Left lung (tissue), 10 donors: ENCODE data around the gene NADK. TPM values are rescaled to one million over a fixed set of nuclear protein-coding genes. Genes with fewer than 3 reads are reported as not detected.
A peak's percentile ranks its signal among the peaks of the same experiment; 100 is the strongest.

Source experiments
- ATAC-seq: fragments of 200-7000 bp; cut with Tn5 transposase; one replicate; pipeline ENCODE4 v1.9.1; 2020; ENCODE audit warnings: moderate library complexity
- DNase-seq, 4 donors: peaks; one replicate each; pipeline ENCODE4 v3.0.0-alpha.2; 2013 to 2020
- H3K27ac ChIP-seq, 2 donors: fragments of 200-600 bp; sonication (generic) in 1 of 2; one replicate each; pipeline versions ENCODE4 v1.5.0 to v1.8.0; 2020 to 2021
- H3K27me3 ChIP-seq, 2 donors: fragments of 200-600 bp; sonication (generic) in 1 of 2; one replicate each; pipeline versions ENCODE4 v1.5.0 to v1.8.0; 2020 to 2021
- H3K36me3 ChIP-seq, 2 donors: fragments of 200-600 bp; sonication (generic) in 1 of 2; one replicate each; pipeline versions ENCODE4 v1.5.0 to v1.8.0; 2020 to 2021
- H3K4me1 ChIP-seq, 2 donors: fragments of 200-600 bp; one replicate each; pipeline ENCODE4 v1.8.0; 2021
- H3K4me3 ChIP-seq, 2 donors: fragments of 200-600 bp; sonication (generic) in 1 of 2; one replicate each; pipeline versions ENCODE4 v1.5.0 to v1.8.0; 2020 to 2021; ENCODE audit warnings: mild to moderate bottlenecking in 1 of 2
- H3K9me3 ChIP-seq, 2 donors: fragments of 200-600 bp; sonication (generic) in 1 of 2; one replicate each; pipeline versions ENCODE4 v1.5.0 to v1.8.0; 2020 to 2021
- intact Hi-C, 2 donors: fragments of 100-400 bp; cut with DNase I; formaldehyde crosslinking; loops; one replicate each; pipeline versions ENCODE4 v1.11.2 to v1.14.2; 2022
- polyA plus RNA-seq, 6 donors: library from polyadenylated mRNA; unstranded; fragments of 120-200 nt; gene quantifications; one replicate each; pipeline ENCODE4 v1.2.1, GENCODE V29; 2013; ENCODE audit not compliant: insufficient read length in 6 of 6
- total RNA-seq, 2 donors: library from RNA; stranded (reverse); fragmentation: NEBNext Ultra II Directional; extraction: Animal tissue kit (Norgen Biotek cat#: 25700); gene quantifications; one replicate each; pipeline ENCODE4 v1.2.1, GENCODE V29; 2021
- TF ChIP-seq, protein P1 (sequence below), 2 donors: fragments of 200-600 bp; sonication (generic) in 1 of 2; IDR thresholded peaks; one replicate each; pipeline versions ENCODE4 v1.5.0 to v1.8.0; 2021; ENCODE audit warnings: antibody characterized with exemption in 2 of 2
- donor health status: DM: no; HTN: yes; CAD: no.
- donor health status: DM: no; HTN: no; CAD: no.

Gene NADK
- total and polyA plus RNA-seq, 8 donors, result 37.2 to 126 (median 45.6) TPM

DNA sequence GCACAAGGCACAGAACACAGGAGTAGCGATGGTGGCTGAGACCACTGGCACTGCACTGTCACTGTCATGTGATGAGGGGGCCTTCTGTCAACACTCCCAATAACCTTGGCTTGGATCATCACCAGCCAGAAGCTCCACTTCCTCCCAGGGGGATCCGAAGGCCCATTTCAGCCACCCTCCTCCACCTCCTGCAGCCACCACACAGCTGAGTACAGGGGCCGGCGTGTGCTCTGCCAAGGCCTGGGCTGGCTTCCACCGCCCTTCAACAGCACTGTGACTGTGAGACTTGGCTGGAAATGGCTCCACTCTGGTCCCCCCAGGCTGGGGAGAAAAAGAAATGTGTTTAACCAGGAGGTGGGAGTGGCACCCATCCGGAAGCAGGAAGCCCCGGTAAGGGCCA, 9.9 kb upstream of the NADK start:
- TF ChIP-seq, protein P1, sequence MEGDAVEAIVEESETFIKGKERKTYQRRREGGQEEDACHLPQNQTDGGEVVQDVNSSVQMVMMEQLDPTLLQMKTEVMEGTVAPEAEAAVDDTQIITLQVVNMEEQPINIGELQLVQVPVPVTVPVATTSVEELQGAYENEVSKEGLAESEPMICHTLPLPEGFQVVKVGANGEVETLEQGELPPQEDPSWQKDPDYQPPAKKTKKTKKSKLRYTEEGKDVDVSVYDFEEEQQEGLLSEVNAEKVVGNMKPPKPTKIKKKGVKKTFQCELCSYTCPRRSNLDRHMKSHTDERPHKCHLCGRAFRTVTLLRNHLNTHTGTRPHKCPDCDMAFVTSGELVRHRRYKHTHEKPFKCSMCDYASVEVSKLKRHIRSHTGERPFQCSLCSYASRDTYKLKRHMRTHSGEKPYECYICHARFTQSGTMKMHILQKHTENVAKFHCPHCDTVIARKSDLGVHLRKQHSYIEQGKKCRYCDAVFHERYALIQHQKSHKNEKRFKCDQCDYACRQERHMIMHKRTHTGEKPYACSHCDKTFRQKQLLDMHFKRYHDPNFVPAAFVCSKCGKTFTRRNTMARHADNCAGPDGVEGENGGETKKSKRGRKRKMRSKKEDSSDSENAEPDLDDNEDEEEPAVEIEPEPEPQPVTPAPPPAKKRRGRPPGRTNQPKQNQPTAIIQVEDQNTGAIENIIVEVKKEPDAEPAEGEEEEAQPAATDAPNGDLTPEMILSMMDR (IDR thresholded peaks at IDR 0.05), result no peak
- H3K36me3 ChIP-seq, result peaks cover 9 to 87% of the 10 kb centered on the region in 2 donors
- peak overlapping the region in 1 of 2 donors; percentile 37 for H3K27ac ChIP-seq
- no peak overlapping the region for H3K4me3 ChIP-seq
- intact Hi-C loops, result no loop called here
- H3K4me1 ChIP-seq, result peaks cover 5 to 11% of the 10 kb centered on the region in 2 donors
- no peaks in the 10 kb centered on the region for H3K9me3 ChIP-seq
- ATAC-seq (no peak), DNase-seq (no peak)
- H3K27me3 ChIP-seq, result no peaks in the 10 kb centered on the region

DNA sequence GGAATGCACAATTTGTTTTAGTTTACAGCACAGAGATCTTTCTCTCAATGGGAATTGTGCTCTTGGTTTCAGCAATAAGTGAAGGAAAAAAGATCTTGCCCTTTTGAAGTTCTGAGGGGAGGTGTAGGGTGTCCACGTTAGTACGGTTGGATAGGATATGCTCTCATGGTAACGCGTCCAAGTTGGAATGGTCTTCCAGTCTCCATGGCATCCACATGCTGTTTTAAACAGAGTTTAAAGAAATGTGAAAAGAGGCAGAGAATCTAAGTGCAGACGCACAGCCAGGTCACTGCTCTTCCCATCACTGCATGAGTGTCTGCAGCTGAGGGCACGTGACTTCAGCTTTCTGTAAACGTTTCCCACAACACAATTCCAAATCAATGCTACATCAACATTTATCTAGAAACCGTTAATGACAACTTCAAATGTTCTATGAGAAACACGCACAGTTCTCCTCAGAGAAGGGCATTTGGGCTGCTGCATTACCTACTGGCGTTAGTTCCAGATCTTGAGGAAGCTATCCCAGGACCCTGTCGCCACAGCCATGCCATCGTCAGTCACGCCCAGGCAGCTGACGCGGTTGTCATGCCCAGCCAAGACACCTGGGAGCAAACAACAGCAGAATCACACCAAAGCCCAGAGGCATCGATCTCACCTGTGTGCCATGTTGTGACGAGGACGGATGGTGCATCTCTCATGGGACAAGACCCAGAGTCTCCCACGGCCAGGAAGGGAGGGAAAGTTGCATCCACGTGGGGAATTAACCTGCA, 8.8 kb upstream of the NADK start:
- TF ChIP-seq, protein P1 (IDR thresholded peaks at IDR 0.05), result no peak
- no peaks in the 10 kb centered on the region for H3K27me3 ChIP-seq
- H3K4me1 ChIP-seq, result peaks cover 14 to 22% of the 10 kb centered on the region in 2 donors
- H3K27ac ChIP-seq, result no peak overlapping the region
- ATAC-seq (no peak), DNase-seq (no peak)
- H3K9me3 ChIP-seq, result no peaks in the 10 kb centered on the region
- H3K36me3 ChIP-seq, result peaks cover 9 to 76% of the 10 kb centered on the region in 2 donors
- H3K4me3 ChIP-seq, result no peak overlapping the region
- intact Hi-C loops, result no loop called here

DNA sequence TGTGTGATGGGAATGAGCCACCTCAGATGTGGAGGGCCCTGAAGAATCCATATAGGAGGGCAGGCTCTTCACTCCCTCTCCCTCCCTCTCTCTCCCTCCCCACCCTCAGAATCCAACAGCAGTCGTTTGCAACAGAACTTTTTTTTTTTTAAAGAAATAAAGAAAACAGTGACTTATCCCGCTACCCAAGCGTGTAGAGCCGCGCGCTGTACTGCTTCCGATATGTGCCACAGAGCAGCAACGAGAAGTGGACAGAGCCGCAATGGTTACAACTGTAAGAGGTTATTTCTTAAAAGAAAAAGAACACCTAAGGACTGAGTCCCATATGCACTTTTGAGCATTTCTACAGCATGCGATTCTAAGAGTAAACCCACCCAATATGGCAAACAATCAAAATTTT, 7.4 kb upstream of the NADK start:
- no peaks in the 10 kb centered on the region for H3K9me3 ChIP-seq
- intact Hi-C loops, result no loop called here
- H3K36me3 ChIP-seq, result peaks cover 9 to 62% of the 10 kb centered on the region in 2 donors
- no peak for DNase-seq
- no peak overlapping the region for H3K4me3 ChIP-seq
- H3K4me1 ChIP-seq, result peaks cover 23 to 35% of the 10 kb centered on the region in 2 donors
- H3K27ac ChIP-seq, result no peak overlapping the region
- H3K27me3 ChIP-seq, result no peaks in the 10 kb centered on the region
- TF ChIP-seq, protein P1 (IDR thresholded peaks at IDR 0.05), result no peak
- no peak for ATAC-seq

DNA sequence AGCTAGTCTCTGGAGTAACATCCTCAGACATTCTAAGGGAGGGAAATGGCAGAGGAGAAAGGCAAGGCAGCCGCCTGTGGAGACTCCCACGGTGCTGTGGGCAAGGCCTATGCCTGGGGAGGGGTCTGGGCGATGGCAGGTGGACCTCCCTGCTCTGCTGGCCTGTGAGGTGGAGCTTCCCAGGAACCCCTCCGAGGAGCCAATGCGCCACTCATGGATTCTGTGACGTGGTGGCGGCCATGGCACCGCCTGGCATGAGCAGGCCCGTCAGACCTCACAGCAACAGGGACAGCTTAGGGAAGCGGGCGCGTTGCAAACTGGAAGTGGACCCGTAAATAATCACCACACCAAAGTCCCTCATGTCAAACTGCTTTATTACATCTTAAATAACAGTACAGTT, 6.7 kb upstream of the NADK start:
- Histone ChIP-seq H3K27me3 (no peaks in the 10 kb centered on the region), H3K4me3 (no peak overlapping the region), H3K4me1 (peaks cover 28 to 43% of the 10 kb centered on the region in 2 donors), H3K27ac (peak overlapping the region in 1 of 2 donors; percentile 5), H3K36me3 (peaks cover 4 to 55% of the 10 kb centered on the region in 2 donors), H3K9me3 (no peaks in the 10 kb centered on the region)
- TF ChIP-seq, protein P1 (IDR thresholded peaks at IDR 0.05), result no peak
- no peak for ATAC-seq
- DNase-seq, result no peak
- intact Hi-C loops, result no loop called here

DNA sequence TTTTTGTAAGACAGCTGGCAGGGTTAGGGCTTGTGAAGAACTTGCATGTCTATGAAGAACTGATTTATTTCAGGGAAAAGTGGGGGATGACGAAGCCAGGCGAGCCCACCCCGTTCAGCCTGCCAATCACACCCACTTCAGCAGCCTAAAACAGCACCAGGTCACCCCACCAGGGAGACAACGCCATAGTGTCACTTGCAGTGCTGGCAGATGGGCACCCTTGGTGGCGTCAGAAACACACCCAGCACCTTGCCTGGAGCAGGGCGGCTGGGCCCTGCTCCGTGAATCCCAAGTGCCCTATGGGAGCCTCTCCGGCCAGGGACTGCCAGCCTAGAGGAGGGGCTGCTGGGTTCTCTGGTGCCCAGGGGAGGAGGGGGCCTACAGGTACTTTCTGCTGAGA, 5.0 kb upstream of the NADK start:
- H3K27ac ChIP-seq, result peak overlapping the region; percentile 79 to 95
- H3K36me3 ChIP-seq, result peaks cover 0 to 39% of the 10 kb centered on the region in 2 donors
- H3K4me3 ChIP-seq, result peak overlapping the region in 1 of 2 donors; percentile 40
- peaks cover 32 to 56% of the 10 kb centered on the region in 2 donors for H3K4me1 ChIP-seq
- H3K27me3 ChIP-seq, result no peaks in the 10 kb centered on the region
- ATAC-seq, result no peak
- no peak for DNase-seq
- intact Hi-C loops, result no loop called here
- H3K9me3 ChIP-seq, result no peaks in the 10 kb centered on the region
- TF ChIP-seq, protein P1 (IDR thresholded peaks at IDR 0.05), result no peak
